HL-60 (cell line): ENCODE results near the gene PDE4C.

ENCODE experiments used
- DNase-seq, 2 experiments: peaks; one replicate each; pipeline ENCODE4 v3.0.0-alpha.2; 2010 to 2020; ENCODE audit warnings: low read depth in 1 of 2, low spot score in 1 of 2
- H3K27ac ChIP-seq: fragments of 250-450 bp; sonication (Bioruptor Pico); replicated peaks from 2 replicates; pipeline ENCODE4 v1.5.1; 2020; ENCODE audit warnings: mild to moderate bottlenecking, moderate library complexity
- H3K27me3 ChIP-seq: fragments of 250-450 bp; sonication (Bioruptor Pico); 2 replicates; pipeline ENCODE4 v1.5.1; 2021; ENCODE audit warnings: mild to moderate bottlenecking, moderate library complexity; ENCODE audit not compliant: insufficient read depth, poor library complexity, severe bottlenecking
- H3K4me3 ChIP-seq: replicated peaks from 2 replicates; pipeline ENCODE4 v1.5.1; 2011; ENCODE audit warnings: mild to moderate bottlenecking, control low read depth, low read length; ENCODE audit not compliant: insufficient read depth
- CTCF ChIP-seq: IDR thresholded peaks from one replicate; pipeline ENCODE4 v1.5.1; 2011; ENCODE audit warnings: low read length, control low read depth, inconsistent platforms; ENCODE audit not compliant: insufficient read depth
- GABPA ChIP-seq: IDR thresholded peaks from 2 replicates; pipeline ENCODE4 v1.6.1; 2012; ENCODE audit warnings: low read depth
- POLR2AphosphoS5 ChIP-seq: IDR thresholded peaks from 2 replicates; pipeline ENCODE4 v1.6.1; 2012; ENCODE audit warnings: low read depth
- REST ChIP-seq: IDR thresholded peaks from 2 replicates; pipeline ENCODE4 v1.6.1; 2012; ENCODE audit warnings: low read depth; ENCODE audit not compliant: insufficient replicate concordance
- SPI1 ChIP-seq: IDR thresholded peaks from 2 replicates; pipeline ENCODE4 v1.6.1; 2012; ENCODE audit warnings: low read depth, mild to moderate bottlenecking, borderline replicate concordance

The PDE4C gene

GRCh38 chr19:18194554-18195238 lies 31.5 kb downstream of the PDE4C start:
- 0 out of 2 replicates have a peak overlapping the region, but pooled peaks have one; percentile 10 for H3K4me3 ChIP-seq
- peak; percentile 63 to 74 for DNase-seq
- TF ChIP-seq POLR2AphosphoS5 (no peak), REST (no peak), SPI1 (no peak), GABPA (no peak), CTCF (no peak)
- H3K27ac ChIP-seq = peak overlapping the region; percentile 12; the same call in 1 of the 2 replicates
- no peaks in the 10 kb centered on the region for H3K27me3 ChIP-seq

GRCh38 chr19:18194181-18194530 lies 32.1 kb downstream of the PDE4C start:
- Histone ChIP-seq H3K27me3 (no peaks in the 10 kb centered on the region), H3K4me3 (peak overlapping the region; percentile 95), H3K27ac (no peak overlapping the region)
- no peak for DNase-seq
- TF ChIP-seq POLR2AphosphoS5 = no peak
- no peak for TF ChIP-seq CTCF
- TF ChIP-seq GABPA = no peak
- no peak for TF ChIP-seq SPI1
- no peak for TF ChIP-seq REST

DNA sequence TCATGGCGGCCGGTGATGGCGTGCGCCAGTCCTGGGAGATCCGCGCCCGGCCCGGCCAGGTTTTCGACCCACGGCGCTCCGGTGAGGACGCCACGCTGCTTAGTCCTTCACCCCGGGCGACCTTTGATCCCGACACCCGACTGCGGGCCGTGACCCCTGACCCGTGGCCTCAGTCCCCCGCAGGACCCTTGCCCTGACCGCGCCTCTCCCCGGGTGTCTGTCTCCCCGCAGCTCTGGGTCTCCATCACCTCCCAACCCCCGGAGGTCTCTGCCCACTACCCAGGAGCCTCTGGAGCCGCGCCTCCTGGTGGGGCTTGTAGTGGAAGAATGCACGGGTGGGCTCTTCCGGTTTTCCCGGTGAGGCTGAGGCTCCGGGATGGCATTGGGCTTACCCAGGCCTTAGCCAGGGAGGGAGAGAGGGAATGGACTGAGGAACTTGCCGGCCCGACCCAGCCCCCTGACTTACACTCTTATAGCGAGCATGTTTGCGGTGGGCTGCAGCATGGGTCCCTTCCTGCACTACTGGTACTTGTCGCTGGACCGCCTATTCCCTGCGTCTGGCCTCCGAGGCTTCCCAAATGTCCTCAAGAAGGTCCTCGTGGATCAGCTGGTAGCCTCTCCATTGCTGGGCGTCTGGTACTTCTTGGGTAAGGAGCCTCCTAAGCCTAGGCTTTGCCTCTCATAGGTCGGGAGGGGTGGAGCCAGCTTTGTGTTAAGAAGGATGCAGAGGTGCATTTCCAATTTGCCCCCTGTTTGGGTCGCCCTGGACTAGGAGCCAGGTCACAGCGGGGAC lies 32.7 kb downstream of the PDE4C start:
- Histone ChIP-seq H3K4me3 (peak overlapping the region; percentile 95), H3K27me3 (no peaks in the 10 kb centered on the region), H3K27ac (peak overlapping the region; percentile 74)
- TF ChIP-seq REST (no peak), POLR2AphosphoS5 (no peak), CTCF (no peak), GABPA (no peak), SPI1 (no peak)
- DNase-seq = no peak
